Activated T-cell treated with anti-CD3 and anti-CD28 coated beads for 48 hours (primary cell): ENCODE results near the gene CDRT4.
A peak's percentile ranks its signal among the peaks of the same experiment; 100 is the strongest.

Experiments
- DNase-seq: peaks from one replicate; pipeline ENCODE4 v3.0.0-alpha.2; 2020; ENCODE audit warnings: low read depth

CDRT4 gene

DNA sequence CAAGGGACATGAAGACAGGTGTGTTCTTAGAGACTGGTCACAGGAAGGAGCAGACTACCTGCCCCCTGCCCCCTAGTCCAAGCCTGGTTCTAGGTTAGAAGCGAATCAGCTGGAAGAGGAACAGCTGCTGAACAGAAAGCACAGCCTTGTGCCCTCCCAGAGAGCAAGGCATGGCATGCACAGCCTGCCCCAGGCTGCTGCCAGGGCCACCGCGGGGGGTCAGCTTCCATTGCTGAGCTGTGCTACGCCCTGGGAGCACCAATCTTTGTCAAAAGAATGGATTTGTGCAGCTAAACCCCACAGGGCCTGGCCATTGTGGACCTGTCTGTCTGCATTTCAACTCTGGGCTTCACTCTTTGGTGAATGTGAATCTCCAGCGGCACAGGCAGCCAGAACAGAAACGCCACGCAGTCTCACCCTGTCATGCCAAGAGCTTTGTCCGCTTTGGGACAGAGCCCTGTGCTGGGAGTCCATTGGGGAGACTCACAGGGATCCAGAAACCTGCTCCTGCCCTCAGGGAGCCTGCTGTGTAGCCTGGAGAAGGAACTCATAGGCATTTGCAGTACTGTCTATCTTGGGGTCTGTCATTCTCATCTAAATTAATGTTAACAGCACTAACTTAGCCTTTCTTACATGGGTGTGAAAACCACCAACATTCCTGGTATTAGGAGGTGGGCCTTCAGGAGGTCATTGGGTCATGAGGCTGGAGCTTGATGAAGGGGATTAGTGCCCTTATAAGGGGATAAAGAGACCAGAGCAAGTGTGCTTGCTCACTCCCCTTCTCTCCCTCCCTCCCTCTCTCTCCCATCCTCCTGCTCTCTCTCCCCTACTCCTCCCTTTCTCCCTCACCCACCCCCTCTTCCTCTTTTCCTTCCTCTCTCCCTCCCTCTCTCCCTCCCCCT lies 25.6 kb upstream of the CDRT4 start:
- no peak for DNase-seq

DNA sequence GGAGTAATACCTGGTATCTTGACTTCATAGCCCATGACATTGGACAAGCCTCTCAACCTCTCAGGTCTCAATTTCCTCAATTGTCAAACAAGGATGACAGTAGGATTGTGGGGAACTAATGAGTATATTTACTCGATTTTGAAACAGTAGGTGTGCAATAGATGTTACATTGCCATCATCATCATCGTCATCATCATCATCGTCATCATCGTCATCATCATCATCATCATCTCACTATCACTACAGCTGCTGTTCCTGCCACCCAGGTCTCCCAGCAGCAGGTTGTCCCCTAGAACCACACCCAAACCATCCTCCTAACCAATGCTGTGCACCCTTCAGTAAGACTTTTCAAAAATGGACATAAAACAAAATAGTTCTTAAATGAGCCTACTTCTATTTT lies 24.8 kb upstream of the CDRT4 start:
- no peak for DNase-seq

DNA sequence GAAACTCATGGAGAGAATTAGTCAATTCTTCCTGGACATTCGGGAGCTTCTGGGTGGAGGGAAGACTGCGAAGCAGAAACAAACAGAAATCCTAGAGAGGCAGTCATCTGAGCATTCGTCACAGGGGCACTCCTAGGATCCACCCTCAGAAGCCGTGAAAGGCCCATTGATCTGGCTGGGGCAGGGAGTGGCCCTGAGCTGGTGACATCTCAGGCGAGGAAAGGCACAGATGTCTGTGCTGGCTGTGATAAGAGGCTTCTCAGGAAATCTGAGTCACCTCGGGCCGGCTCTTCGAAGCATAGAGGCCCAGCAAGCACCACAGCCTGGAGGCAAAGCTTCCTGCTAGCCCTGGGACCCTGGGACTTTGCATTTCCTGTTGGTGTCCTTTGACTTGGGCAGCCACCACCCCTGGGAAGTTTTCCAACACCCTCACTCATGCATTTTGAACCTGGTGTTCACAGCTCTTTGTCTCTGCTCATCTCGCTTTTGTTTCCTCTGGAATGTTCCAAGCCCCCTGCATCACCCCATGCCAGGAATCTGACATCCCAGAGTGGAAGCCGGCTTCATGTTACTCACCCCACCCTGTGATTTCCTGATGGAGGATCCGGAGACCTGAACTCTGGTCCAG lies 23.3 kb upstream of the CDRT4 start:
- DNase-seq = peak; percentile 43

DNA sequence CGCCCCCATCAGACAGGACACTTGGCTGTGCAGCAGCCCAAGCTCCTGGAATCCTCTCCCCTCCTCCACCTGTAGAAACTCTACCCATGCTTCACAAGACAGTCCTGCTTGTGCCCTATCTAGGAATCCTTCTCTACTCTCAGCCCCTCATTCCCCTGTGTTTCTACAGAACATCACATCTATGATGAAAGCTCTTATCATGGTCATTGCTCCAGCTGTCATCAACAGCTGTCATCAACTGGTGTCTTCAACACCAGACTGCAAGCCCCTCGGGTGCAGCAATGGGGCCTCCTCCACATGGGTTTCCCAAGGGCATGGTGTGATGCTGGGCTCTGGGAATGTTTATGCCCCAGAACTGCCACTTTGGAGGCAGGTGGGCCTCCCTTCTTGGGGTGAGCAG lies 21.1 kb upstream of the CDRT4 start:
- no peak for DNase-seq

DNA sequence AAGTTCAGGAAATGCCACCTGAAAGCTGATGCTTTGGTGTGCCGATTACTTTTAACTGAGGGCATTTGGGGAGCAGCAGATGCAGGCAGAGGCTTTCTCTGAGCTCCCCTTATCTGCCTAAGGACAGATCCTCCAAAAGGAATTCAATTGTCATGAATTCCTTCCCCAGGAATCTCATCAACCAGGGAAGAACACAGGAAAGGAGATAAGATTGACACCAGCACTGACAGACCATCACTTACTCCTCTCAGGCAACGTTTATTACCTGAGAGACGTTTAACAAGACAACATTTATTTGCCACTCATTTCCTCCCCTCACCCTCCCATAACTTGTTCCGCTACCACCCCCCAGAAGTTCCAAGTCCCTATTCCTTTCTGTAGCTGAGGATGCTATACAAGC lies 17.6 kb upstream of the CDRT4 start:
- no peak for DNase-seq

DNA sequence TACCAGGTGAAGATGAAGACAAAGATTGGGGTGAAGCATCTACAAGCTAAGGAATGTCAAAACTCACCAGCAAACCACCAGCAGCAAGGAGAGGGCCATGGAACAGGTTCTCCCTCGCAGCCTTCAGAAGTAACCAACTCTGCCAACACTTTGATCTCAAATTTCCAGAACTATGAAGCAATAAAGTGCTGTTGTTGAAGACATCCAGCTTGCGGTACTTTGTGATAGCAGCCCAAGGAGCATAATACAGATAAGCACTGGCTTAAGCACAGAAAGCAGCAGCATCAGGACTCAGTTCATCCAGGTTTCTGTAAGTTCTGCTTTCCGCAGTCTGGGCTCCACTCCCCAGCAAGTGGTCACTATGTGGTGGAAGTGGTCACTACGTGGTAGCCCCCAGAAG lies 16.0 kb upstream of the CDRT4 start:
- no peak for DNase-seq

DNA sequence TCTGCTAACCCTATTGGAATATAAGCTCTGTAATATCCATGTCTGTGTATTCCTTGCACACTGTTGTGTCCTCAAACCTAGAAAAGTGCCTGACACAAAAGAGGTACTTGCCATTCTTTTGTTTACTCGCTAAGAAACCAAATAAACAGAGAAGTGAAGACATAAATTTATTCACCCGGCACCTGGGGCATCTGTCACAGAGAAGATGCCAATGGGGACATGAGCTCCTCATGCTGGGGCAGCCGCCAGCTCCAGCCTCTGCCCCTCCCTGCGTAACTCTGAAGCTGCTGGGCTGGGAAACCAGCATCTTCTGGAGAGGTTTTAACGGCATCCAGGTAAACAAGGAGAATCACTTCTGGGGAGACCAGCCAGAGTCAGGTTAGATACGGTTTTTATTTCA lies 15.1 kb upstream of the CDRT4 start:
- DNase-seq = no peak

DNA sequence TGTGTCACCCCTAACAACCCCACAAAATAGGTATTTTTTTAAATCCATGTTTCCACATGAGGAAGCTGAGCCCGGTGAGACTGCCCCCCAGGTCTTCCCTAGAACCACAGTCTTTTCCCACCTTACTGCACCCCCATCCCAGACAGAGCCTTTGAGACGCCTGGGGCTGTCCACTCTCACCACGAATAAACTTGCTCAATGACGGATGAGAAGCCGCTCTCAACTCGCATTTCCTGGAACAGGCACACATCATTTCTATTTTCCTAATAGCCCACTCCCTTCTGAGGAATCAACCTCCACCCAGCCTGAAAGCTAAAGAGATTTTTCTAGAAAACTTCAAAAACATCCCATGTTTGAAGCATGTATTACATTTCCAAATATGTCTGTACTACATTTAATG lies 14.1 kb upstream of the CDRT4 start:
- no peak for DNase-seq

DNA sequence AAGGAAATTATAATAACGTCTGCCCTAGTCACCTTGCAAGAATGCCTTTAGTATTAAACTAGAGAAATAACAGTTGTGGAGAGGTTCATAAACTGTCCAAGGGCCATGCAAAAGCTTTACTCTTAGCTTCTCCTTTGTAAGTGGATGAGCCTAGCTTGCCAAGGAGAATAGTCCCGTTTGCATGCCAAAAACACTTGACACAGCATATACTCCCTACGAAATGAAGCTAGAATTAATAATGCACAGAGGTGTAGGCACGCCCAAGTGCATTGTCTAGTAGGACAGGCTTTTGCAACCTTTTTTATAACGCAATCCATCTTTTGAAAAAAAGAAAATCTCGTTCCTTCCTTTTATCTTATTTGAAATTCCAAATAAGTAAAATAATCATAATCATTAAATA lies 12.8 kb upstream of the CDRT4 start:
- DNase-seq = no peak

DNA sequence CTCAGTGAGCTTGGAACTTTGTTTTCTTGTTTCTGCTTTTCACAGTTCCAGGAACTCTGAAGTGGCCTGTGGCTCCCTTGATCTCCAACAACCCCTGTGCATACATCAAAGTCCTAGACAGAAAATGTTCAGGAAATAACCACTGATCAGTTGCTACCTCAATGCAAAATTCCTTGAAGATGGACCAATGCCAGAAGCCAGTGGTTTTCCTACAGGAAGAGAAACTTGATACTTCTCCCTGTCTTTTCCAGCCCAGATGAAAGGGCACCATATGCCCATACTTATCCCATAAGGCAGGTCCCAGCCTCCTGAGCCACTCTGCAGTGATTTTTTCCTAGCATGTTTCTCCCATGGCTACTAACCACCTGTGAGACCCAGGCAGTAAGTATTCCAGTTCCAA lies 12.3 kb upstream of the CDRT4 start:
- DNase-seq = no peak

DNA sequence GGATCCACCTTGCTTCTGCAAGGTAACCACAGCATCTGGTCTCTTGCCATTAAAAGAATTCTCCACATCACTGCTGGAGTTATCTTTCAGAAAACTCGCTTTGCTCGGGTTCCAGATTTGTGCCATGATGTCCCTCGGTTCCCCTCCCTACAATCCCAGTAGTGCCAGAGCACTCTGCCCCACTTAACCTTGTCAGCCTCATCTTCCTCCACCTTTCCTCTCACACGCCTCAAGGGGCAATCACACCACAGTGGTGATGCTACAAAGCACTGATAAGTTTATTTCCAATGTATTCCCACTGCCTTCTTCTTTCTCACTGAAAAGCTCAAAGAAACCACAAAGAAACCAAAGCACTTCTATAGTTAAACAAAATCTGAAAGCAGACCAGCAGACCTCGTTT lies 11.4 kb upstream of the CDRT4 start:
- no peak for DNase-seq

DNA sequence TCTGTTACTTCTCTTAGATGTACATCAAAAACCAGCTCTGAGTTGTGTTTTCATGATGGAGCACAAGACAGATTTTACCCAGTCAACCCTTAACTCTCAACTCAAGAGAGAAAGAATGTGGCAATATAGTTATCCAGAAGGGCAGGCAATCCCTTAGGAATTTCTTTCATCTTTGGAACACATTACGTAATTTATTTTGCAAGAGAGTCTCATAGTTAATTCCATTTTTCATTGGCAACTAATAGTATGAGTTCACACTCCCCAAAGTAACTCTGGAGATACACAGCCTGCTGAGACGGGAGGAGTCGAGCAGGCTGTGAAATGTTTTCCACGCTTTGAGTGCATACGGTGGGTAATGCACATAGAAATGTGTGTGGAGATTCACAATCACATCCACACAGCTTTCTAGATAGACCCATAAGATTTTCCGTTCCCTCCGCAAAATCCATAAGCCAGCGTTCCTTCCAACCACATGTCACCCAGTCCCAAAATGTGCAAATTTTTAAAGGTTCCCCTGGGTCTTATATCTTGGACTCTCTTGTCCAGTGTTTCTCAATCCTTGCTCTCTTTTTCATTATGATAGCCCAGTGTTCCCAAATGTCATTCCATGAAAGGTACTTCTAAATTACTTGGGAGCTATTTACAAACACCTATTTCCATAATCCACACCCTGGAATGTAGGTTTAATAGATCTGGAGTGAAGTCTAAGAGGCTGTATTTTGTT lies 8.4 kb upstream of the CDRT4 start:
- DNase-seq = no peak

DNA sequence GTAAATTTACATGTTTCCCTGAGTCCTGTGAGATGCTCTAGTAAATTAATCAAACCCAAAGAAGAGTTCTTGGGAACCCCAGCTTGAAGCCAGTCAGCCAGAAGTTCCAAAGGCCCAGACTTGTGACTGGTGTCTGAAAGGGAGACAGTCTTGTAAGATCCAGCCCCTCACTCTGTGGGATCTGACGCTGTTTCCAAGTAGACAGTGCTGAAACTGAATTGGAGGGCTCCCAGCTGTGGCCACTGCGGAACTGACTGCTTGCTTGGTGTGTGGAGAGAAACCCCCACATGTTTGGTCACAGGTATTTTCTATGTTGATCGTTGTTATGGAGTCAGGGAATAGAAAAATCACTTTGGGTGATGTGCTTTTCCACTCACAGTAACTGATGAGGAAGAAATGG lies 5.5 kb upstream of the CDRT4 start:
- no peak for DNase-seq

DNA sequence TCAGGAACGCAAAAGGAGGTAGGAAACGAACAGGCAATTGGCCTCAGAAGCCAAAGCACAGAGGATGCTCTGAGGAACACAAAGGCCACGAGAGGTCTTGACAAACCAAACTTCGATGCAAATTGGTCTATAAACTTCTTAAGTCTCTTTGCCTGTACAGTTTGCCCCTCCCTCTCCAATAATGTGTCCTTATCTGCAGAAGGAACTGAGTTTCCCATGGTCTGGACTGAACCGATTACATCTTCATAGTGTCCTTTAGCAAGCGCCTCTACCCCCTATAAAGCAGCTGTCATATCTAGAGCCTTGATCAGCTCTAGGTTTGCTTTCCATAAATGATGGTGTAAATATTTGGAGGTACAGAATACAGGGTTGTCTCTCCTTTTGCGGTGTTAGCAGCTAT lies 3.1 kb upstream of the CDRT4 start:
- no peak for DNase-seq

DNA sequence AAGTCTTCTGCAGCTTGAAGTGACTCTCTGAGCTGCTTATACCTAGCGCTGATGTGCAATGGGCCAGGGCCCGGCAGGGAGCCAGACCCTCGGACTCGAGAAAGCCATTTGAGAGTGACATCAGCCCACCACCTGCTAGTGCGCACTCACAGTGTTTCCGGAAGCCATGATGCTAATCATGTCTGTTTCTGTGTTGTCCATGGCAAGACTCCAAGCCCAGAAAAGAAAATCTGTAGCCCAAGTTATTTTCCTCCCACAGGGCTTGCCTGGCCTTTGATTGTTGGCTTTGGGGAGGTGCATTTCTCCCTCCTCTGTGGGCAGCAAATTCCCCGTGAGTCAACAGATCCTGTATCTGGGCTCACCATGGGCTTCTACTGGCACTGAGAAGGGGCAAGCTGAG lies 1.8 kb upstream of the CDRT4 start:
- no peak for DNase-seq

DNA sequence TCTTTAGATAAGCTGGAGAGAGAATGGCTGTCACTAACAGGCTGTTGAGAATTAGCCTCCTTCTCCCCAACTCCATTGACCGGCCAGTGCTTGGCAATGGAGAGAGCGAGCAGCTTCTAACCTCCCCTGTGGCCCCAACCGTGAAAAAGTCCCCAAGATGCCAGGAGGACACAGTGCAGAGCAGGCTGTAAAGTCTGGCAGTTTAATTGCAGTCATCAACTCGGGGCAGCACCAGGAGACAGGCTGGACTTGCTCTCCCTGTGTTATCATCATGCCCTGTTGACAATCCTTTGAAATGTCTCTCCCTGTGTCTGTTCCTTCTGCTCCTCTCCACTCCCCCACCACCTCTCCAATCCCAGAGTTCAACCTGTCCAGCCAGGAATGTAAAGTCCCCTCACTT lies 705 bp upstream of the CDRT4 start:
- DNase-seq = no peak

DNA sequence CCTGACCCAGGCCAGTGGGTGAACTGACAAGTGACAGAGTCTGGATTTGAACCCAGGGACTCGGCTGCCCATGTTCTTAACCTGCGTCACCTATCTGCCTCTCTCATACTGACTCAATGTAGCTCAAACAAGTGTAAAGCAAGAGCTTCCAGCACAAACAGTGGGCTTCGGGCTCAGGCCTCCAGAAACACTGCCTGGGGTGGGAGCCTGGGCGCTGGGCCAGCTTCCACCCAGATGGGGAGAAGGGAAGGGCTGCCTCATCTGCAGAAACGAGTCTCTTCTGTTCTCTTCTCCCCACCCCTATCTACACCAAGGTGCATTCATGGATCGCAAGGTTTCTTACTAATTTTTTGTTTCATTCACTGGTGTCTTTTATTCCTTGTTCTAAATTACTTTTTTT lies 1.3 kb downstream of the CDRT4 start:
- no peak for DNase-seq

DNA sequence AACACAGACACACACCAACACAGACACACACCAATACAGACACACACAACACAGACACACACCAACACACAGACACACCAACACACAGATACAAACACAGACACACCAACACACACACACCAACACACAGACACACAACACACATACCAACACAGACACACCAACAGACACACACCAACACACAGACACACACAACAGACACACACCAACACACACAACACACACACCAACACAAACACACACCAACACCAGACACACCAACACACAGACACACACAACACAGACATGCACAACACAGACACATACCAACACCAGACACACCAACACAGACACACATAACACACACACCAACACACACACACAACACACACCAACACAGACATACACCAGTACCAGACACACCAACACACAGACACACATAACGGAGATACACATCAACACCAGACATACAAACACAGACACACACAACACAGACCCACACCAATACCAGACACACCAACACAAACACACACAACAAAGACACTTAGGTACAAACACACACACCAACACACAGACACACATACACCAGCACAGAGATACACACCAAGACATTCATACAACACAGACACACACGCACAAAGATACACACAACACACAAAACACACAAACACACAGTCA lies 2.2 kb downstream of the CDRT4 start:
- DNase-seq = no peak

DNA sequence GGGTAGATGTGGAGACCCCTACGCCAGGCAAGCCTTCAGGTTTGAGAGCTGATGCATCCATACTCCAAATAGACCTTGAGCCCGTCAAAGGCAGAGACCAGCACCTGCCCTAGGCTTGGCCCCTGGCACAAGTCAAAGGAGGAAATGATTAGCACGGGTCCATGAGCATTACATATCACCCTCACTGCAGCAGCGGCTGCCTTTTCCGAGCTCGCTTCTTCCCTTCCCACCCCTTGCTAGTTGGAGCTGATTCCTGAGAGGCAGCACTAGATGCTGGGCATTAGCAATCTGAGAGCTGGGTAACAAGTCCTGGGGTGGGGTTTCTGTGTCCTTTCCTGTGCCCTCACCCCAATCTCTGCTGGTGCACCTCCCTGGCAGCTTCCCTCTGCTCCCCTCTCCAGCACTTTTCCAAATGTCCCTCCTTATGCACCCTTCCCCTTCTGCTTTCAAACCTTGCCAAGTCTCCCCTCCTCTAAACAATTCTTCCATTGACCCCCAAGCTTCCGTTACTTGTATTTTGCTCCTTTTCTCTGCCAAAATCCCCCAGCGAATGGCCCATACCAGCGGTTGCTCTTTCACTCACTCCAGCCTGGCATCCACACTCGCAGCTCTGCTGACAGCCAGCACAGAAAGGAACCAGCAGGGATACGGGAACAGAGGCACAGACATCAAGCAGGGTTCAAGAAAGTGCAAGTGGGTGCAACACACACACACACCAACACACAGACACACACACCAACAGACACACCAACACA lies 3.0 kb downstream of the CDRT4 start:
- DNase-seq = no peak

DNA sequence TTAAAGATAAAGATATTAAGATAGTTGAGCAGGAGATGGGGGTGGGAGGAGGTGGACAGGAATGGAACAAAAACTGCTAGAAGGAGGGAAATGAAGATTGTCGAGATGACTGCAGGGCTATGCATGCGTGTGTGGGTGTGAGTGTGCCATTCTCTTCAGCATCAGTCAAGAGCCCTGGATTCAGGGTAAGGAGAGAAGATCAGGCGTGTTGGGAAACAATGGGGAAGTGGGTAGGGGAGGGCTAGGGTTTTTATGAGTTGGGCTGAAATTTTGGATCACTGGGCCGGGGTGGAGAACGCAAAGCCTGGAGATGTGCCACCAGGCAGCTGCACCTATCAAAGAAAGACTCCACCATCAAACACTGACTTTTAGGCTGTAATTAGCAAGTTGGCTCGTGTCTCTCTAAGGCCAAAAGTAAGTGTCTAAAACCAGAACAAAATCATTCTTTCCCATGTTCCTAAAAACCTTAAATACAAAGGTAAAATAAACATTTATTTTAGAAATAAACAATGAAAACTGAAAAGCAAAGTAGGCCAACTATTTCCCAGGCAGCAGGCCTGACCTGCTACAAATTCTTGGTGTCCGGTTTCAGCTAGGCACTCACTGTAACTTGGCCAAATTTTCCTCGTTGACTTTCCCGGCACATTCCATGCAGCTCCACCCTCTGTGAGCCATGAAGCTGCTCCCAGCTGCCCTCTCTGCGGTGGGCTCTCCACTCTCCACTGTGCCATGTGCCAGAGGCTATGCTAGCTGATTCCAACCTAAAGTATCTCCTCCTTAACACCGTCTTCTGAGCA lies 4.2 kb downstream of the CDRT4 start:
- no peak for DNase-seq

DNA sequence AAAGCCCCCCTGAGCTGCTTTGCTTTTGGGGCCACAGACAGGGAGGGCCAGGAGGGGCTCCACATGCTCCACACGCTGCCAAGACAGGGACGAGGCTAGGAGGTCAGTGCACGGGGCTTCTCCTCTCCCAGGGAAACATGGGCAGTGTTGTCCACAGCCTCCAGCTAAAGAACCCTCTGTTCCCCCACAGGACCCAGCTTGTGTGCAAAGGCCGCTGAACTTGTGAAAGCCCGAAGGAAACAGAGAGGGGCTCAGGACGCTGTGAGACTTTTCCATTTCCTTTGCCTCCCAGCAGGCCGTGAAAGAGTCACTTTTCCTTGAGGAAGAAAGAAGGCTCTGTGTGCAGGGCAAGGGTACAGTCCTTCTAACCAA lies 9.7 kb downstream of the CDRT4 start:
- DNase-seq = no peak
